Breast epithelium (tissue), 3 donors: ENCODE results near the gene BABAM2.

Experiments used
- CTCF ChIP-seq, 3 donors: fragments of 450-650 bp; IDR thresholded peaks; one replicate each; pipeline ENCODE4 v1.5.1; 2016 to 2017; ENCODE audit warnings: antibody characterized with exemption in 3 of 3, mild to moderate bottlenecking in 3 of 3, moderate library complexity in 3 of 3
- POLR2A ChIP-seq: fragments of 450-650 bp; IDR thresholded peaks from one replicate; pipeline ENCODE4 v1.6.1; 2016; ENCODE audit warnings: antibody characterized with exemption, mild to moderate bottlenecking, moderate library complexity
- POLR2AphosphoS5 ChIP-seq, 3 donors: sonication (generic); formaldehyde crosslinking; IDR thresholded peaks; one replicate each; pipeline ENCODE4 v1.6.1; 2017; ENCODE audit warnings: antibody characterized with exemption in 3 of 3

DNA sequence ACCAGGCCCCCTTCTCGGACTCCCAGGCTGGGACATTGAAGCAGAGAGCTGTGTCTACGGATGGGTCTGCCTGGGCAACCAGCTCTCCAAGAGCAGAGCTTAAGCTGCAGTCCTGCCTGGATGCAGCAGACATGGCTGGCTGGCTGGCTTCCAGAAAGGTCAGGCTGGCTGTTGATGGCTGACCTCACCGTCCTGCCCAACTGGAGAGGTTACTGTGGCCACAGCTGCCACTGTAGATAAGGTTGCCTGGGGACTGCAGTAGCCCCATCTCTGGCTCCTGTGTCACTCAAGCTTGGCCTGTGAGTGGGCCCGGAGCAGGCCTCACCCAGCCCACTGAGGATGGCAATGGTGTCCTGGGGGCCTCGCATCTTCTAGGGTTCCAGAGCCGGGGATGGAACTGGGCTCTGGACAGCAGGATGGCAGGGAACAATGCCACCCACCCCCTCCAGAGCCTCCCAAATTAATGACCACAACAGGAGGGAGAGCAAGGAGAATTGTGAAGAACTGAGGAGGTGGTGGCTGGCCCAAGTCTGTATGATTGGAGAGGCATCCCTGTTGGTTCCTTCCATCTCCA lies 465.1 kb downstream of the BABAM2 start:
- TF ChIP-seq CTCF (IDR thresholded peaks at IDR 0.05) (no peak), POLR2A (no peak), POLR2AphosphoS5 (IDR thresholded peaks at IDR 0.05) (no peak)
